Nephron (organoid): ENCODE results near the gene CACNG7.

ENCODE experiments used
- H3K27ac Mint-ChIP-seq, 3 experiments: 2 replicates each; pipeline ENCODE4 v1.8.0; 2020; ENCODE audit warnings: mixed read lengths in 3 of 3, mild to moderate bottlenecking in 2 of 3, moderate library complexity in 1 of 3
- H3K27me3 Mint-ChIP-seq: 2 replicates; pipeline ENCODE4 v1.8.0; 2021; ENCODE audit warnings: low read depth, mild to moderate bottlenecking, moderate library complexity, mixed read lengths
- H3K36me3 Mint-ChIP-seq: 2 replicates; pipeline ENCODE4 v1.8.0; 2020; ENCODE audit warnings: low read depth, mixed read lengths
- H3K4me1 Mint-ChIP-seq: 2 replicates; pipeline ENCODE4 v1.8.0; 2020; ENCODE audit warnings: mixed read lengths
- H3K4me3 Mint-ChIP-seq, 3 experiments: 2 replicates each; pipeline ENCODE4 v1.8.0; 2020; ENCODE audit warnings: mild to moderate bottlenecking in 3 of 3, mixed read lengths in 3 of 3, moderate library complexity in 2 of 3
- H3K9me3 Mint-ChIP-seq: 2 replicates; pipeline ENCODE4 v1.8.0; 2020; ENCODE audit warnings: mixed read lengths
- TF ChIP-seq, protein P1 (sequence below), 3 experiments: fragments of 200-600 bp; sonication (generic); IDR thresholded peaks; one replicate each; pipeline ENCODE4 v1.5.0; 2021; ENCODE audit warnings: antibody characterized with exemption in 3 of 3; ENCODE audit not compliant: unreplicated experiment in 3 of 3

The CACNG7 gene

GRCh38 chr19:53988981-53989380 lies 79.9 kb downstream of the CACNG7 start:
- TF ChIP-seq, protein P1, sequence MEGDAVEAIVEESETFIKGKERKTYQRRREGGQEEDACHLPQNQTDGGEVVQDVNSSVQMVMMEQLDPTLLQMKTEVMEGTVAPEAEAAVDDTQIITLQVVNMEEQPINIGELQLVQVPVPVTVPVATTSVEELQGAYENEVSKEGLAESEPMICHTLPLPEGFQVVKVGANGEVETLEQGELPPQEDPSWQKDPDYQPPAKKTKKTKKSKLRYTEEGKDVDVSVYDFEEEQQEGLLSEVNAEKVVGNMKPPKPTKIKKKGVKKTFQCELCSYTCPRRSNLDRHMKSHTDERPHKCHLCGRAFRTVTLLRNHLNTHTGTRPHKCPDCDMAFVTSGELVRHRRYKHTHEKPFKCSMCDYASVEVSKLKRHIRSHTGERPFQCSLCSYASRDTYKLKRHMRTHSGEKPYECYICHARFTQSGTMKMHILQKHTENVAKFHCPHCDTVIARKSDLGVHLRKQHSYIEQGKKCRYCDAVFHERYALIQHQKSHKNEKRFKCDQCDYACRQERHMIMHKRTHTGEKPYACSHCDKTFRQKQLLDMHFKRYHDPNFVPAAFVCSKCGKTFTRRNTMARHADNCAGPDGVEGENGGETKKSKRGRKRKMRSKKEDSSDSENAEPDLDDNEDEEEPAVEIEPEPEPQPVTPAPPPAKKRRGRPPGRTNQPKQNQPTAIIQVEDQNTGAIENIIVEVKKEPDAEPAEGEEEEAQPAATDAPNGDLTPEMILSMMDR (IDR thresholded peaks at IDR 0.05; ENCODE audit: unreplicated experiment in 3 of 3) = no peak
- Mint-ChIP-seq H3K9me3 (no peaks in the 10 kb centered on the region), H3K4me1 (peaks cover 8% of the 10 kb centered on the region), H3K27me3 (peaks cover 22% of the 10 kb centered on the region), H3K27ac (peak overlapping the region in 2 of 3 experiments; percentile 0 to 15), H3K4me3 (peak overlapping the region; percentile 11 to 37 (median 31)), H3K36me3 (no peaks in the 10 kb centered on the region)

DNA sequence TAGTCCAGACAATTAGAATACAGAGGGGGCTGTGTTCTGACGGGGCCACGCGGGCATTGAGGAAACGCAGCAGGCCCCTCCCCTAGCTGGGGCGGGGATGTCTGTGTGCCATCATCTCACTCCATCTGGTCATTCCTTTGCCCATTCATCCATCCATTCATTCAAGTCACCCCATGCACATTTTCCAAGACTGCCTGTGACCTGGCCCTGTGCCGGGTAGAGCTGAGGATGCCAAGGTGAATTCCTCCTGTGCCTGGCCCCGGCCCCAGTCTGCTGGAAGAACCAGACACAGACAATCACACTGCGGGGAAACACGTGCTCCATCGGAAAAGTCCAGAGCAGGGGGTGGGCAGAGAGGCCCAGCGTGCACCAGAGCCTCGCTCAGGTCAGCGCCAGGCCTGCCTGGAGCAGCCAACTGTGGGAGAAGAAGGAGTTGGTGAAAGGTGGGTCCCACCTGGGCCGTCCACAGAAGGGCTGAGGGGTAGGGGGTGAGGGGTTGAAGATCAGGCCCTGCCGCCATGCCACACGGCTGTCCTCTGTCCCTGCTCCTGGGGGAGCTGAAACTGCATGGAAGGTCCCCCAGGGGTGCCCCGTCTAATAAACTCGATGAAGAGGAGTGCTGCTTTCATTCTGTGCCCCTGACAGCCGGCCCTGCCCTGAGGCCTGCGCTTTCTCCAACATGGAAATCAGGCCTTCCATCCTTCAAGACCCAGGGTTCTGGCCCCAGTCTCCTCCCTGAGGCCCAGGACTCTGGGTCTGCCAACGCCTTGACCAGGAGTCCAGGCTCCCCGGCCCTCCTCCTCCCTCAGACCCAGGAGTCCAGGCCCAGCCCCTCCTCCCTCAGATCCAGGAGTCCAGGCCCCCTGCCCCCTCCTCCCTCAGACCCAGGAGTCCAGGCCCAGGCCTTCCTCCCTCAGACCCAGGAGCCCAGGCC lies 80.8 kb downstream of the CACNG7 start:
- Mint-ChIP-seq H3K36me3 (no peaks in the 10 kb centered on the region), H3K9me3 (no peaks in the 10 kb centered on the region), H3K4me1 (peaks cover 14% of the 10 kb centered on the region), H3K27ac (peak overlapping the region in 2 of 3 experiments; percentile 0 to 54), H3K4me3 (peak overlapping the region in 2 of 3 experiments; percentile 59 to 75), H3K27me3 (peaks cover 28% of the 10 kb centered on the region)
- TF ChIP-seq, protein P1 (IDR thresholded peaks at IDR 0.05; ENCODE audit: unreplicated experiment in 3 of 3) = no peak

GRCh38 chr19:53991224-53992113 lies 82.4 kb downstream of the CACNG7 start, which contains the start of gene CACNG6:
Gene CACNG6, plus strand, starts transcription at chr19:53991637. Its CDS starts 1,241 bp downstream, at chr19:53992878.
- peaks cover 42% of the 10 kb centered on the region for H3K27me3 Mint-ChIP-seq
- no peaks in the 10 kb centered on the region for H3K9me3 Mint-ChIP-seq
- H3K4me1 Mint-ChIP-seq = peaks cover 14% of the 10 kb centered on the region
- H3K36me3 Mint-ChIP-seq = no peaks in the 10 kb centered on the region
- H3K4me3 Mint-ChIP-seq = peak within 1 kb of the TSS; percentile 74 to 83 (median 81)
- peak within 1 kb of the TSS in 2 of 3 experiments; percentile 23 to 46 for H3K27ac Mint-ChIP-seq
- TF ChIP-seq, protein P1 (IDR thresholded peaks at IDR 0.05; ENCODE audit: unreplicated experiment in 3 of 3) = no peak

DNA sequence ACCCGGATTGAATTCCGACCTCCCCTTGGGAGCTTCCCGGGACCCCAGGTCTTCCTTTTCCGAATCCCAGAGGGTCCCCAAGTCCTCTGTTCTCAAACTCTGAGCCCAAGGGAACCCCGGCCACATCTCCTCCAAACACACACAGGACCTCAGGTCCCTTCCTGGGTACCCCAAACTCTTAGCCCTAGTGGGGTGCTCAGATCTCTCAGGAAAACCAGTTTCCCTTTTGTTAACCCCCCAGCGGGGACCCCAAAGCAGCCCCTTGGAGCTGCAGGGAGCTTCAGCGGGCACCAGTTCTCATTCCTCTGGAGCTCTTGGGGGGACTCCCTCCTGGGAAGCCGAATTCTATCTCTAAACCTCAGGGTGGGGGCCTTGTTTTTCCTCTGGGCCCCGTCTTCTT lies 83.1 kb downstream of the CACNG7 start:
- peak overlapping the region; percentile 74 to 83 (median 81) for H3K4me3 Mint-ChIP-seq
- H3K27me3 Mint-ChIP-seq = peaks cover 45% of the 10 kb centered on the region
- H3K9me3 Mint-ChIP-seq = no peaks in the 10 kb centered on the region
- peak overlapping the region in 2 of 3 experiments; percentile 23 to 46 for H3K27ac Mint-ChIP-seq
- H3K36me3 Mint-ChIP-seq = no peaks in the 10 kb centered on the region
- peaks cover 14% of the 10 kb centered on the region for H3K4me1 Mint-ChIP-seq
- TF ChIP-seq, protein P1 (IDR thresholded peaks at IDR 0.05; ENCODE audit: unreplicated experiment in 3 of 3) = no peak

GRCh38 chr19:53992815-53993214 lies 83.7 kb downstream of the CACNG7 start:
- Mint-ChIP-seq H3K27ac (no peak overlapping the region), H3K36me3 (no peaks in the 10 kb centered on the region), H3K27me3 (peaks cover 51% of the 10 kb centered on the region), H3K9me3 (no peaks in the 10 kb centered on the region), H3K4me3 (peak overlapping the region; percentile 74 to 83 (median 81)), H3K4me1 (peaks cover 14% of the 10 kb centered on the region)
- TF ChIP-seq, protein P1 (IDR thresholded peaks at IDR 0.05; ENCODE audit: unreplicated experiment in 3 of 3) = no peak
